A549 (cell line): ENCODE measurements around the gene ISG15. TPM values are rescaled to one million over a fixed set of nuclear protein-coding genes. Genes with fewer than 3 reads are reported as not detected.

Source experiments
- ATAC-seq, 2 experiments: fragments of 200-7000 bp in 1 of 2; fragments of >200 bp in 1 of 2; cut with Nextera tagmentation in 1 of 2; cut with Tn5 transposase in 1 of 2; 3 replicates each; pipeline versions ENCODE4 v1.8.0 to v1.9.1; 2018 to 2020; ENCODE audit warnings: mild to moderate bottlenecking in 1 of 2, moderate library complexity in 1 of 2
- CTCF ChIA-PET: fragments of 300-600 bp; sonication (Branson Sonifier 250); formaldehyde crosslinking; extraction: SDS; loops from one replicate; lab custom pipeline; 2021; ENCODE audit warnings: antibody characterized with exemption, inconsistent platforms; lab: Yijun Ruan, JAX
- POLR2A ChIA-PET: fragments of 350-600 bp; formaldehyde crosslinking; extraction: SDS; loops from one replicate; lab custom pipeline; 2021; ENCODE audit warnings: antibody characterized with exemption, inconsistent platforms; lab: Yijun Ruan, JAX
- DNase-seq, 2 experiments: peaks; one replicate each; pipeline versions ENCODE4 v3.0.0 to v3.0.0-alpha.2; 2011 to 2016; ENCODE audit warnings: low read depth in 1 of 2, low spot score in 1 of 2
- FAIRE-seq: peaks from 2 replicates; lab custom pipeline; 2011; peaks lifted over from hg19 to GRCh38; lab: Jason Lieb, UNC
- H3K27ac ChIP-seq, 2 experiments: fragments of >200 bp; sonication (Bioruptor Twin); formaldehyde crosslinking; 3 replicates each; pipeline ENCODE4 v1.5.1; 2016 to 2017
- H3K4me1 ChIP-seq: fragments of >200 bp; sonication (Bioruptor Twin); formaldehyde crosslinking; 3 replicates; pipeline ENCODE4 v1.6.1; 2016
- H3K4me2 ChIP-seq: fragments of >200 bp; sonication (Bioruptor Twin); formaldehyde crosslinking; 3 replicates; pipeline ENCODE4 v1.6.1; 2016
- H3K4me3 ChIP-seq: fragments of >200 bp; sonication (Bioruptor Twin); formaldehyde crosslinking; 3 replicates; pipeline ENCODE4 v1.5.1; 2016
- H3K9me3 ChIP-seq: fragments of >200 bp; sonication (Bioruptor Twin); formaldehyde crosslinking; 3 replicates; pipeline ENCODE4 v1.6.1; 2016
- BHLHE40 ChIP-seq: IDR thresholded peaks from 2 replicates; pipeline ENCODE4 v1.6.1; 2012; ENCODE audit warnings: low read depth, low read length, inconsistent platforms
- EHMT2 ChIP-seq: fragments of 200-600 bp; sonication (generic); IDR thresholded peaks from 2 replicates; pipeline ENCODE4 v1.6.1; 2016; ENCODE audit warnings: antibody characterized with exemption, low read depth, mild to moderate bottlenecking, moderate library complexity
- EP300 ChIP-seq, 2 experiments: fragments of >200 bp; sonication (Bioruptor Twin); formaldehyde crosslinking; IDR thresholded peaks; 2 replicates in 1 of 2; 3 replicates in 1 of 2; pipeline ENCODE4 v1.6.1; 2016 to 2017
- FOXS1 ChIP-seq: fragments of 250-450 bp; sonication (Bioruptor Pico); IDR thresholded peaks from 2 replicates; pipeline ENCODE4 v1.5.0; 2020; ENCODE audit warnings: mild to moderate bottlenecking, moderate library complexity
- HDAC2 ChIP-seq: fragments of 200-600 bp; sonication (generic); IDR thresholded peaks from 2 replicates; pipeline ENCODE4 v1.6.1; 2016
- HOXA7 ChIP-seq: fragments of 250-450 bp; sonication (Bioruptor Pico); IDR thresholded peaks from 2 replicates; pipeline ENCODE4 v1.5.0; 2020; ENCODE audit warnings: mild to moderate bottlenecking, moderate library complexity
- HOXB5 ChIP-seq: fragments of 250-450 bp; sonication (Bioruptor Pico); IDR thresholded peaks from 2 replicates; pipeline ENCODE4 v1.5.0; 2020; ENCODE audit warnings: mild to moderate bottlenecking, moderate library complexity
- MAFK ChIP-seq: fragments of 450-650 bp; IDR thresholded peaks from 2 replicates; pipeline ENCODE4 v1.6.1; 2014; ENCODE audit not compliant: partially characterized antibody
- MAX ChIP-seq: IDR thresholded peaks from 2 replicates; pipeline ENCODE4 v1.6.1; 2012
- NFE2L2 ChIP-seq: fragments of 150-350 bp; conservative IDR thresholded peaks from 2 replicates; pipeline ENCODE4 v1.6.1; 2014; ENCODE audit warnings: low read length
- NR3C1 ChIP-seq: fragments of >200 bp; sonication (Bioruptor Twin); formaldehyde crosslinking; IDR thresholded peaks from 3 replicates; pipeline ENCODE4 v1.6.1; 2017
- PBX3 ChIP-seq: IDR thresholded peaks from 2 replicates; pipeline ENCODE4 v1.6.1; 2012
- PHF8 ChIP-seq: fragments of 200-600 bp; sonication (generic); IDR thresholded peaks from 2 replicates; pipeline ENCODE4 v1.6.1; 2016; ENCODE audit warnings: low read depth, mild to moderate bottlenecking, antibody characterized with exemption, moderate library complexity, borderline replicate concordance
- POLR2A ChIP-seq: IDR thresholded peaks from 2 replicates; pipeline ENCODE4 v1.6.1; 2012; ENCODE audit warnings: mild to moderate bottlenecking, low read length
- POLR2AphosphoS2 ChIP-seq: conservative IDR thresholded peaks from 2 replicates; pipeline ENCODE4 v1.6.1; 2012; ENCODE audit warnings: low read length, improper control_type of control experiment, inconsistent platforms
- RFX5 ChIP-seq: fragments of 450-650 bp; IDR thresholded peaks from 2 replicates; pipeline ENCODE4 v1.7.1; 2014; ENCODE audit warnings: antibody characterized with exemption, mild to moderate bottlenecking, moderate library complexity
- SMC3 ChIP-seq: fragments of >200 bp; sonication (Bioruptor Twin); formaldehyde crosslinking; IDR thresholded peaks from 3 replicates; pipeline ENCODE4 v1.6.1; 2018; ENCODE audit warnings: inconsistent platforms
- TP53 ChIP-seq: fragments of 250-450 bp; sonication (Bioruptor Pico); IDR thresholded peaks from 2 replicates; pipeline ENCODE4 v1.5.0; 2021; ENCODE audit warnings: mild to moderate bottlenecking, moderate library complexity
- ZC3H11A ChIP-seq: fragments of 450-650 bp; IDR thresholded peaks from 2 replicates; pipeline ENCODE4 v1.6.1; 2014; ENCODE audit warnings: antibody characterized with exemption, mild to moderate bottlenecking
- ZNF302 ChIP-seq: fragments of 250-450 bp; sonication (Bioruptor Pico); IDR thresholded peaks from 2 replicates; pipeline ENCODE4 v1.9.0; 2021; ENCODE audit warnings: inconsistent platforms, mild to moderate bottlenecking, moderate library complexity
- ZSCAN20 ChIP-seq: fragments of 250-450 bp; sonication (Bioruptor Pico); IDR thresholded peaks from 2 replicates; pipeline ENCODE4 v1.8.0; 2022; ENCODE audit warnings: mild to moderate bottlenecking, moderate library complexity
- WGBS: methylation state at CpG from one replicate; pipeline ENCODE4 v1.1.6; 2017; ENCODE audit errors: missing lambda C conversion rate; 5-methylcytosine and 5-hydroxymethylcytosine counted together
- polyA plus RNA-seq, 4 experiments: library from polyadenylated mRNA; depleted of rRNA in 3 of 4; stranded (reverse); fragments of >200 nt; fragmentation: RNase III in 1 of 4; extraction: RNeasy Plus Mini Kit Qiagen cat#74134 plus additional on column Dnase treatment in 1 of 4; gene quantifications; 2 replicates in 3 of 4; 3 replicates in 1 of 4; pipeline ENCODE4 v1.2.3, GENCODE V29; 2011 to 2017
- TF ChIP-seq, protein P1 (sequence below): IDR thresholded peaks from 2 replicates; pipeline ENCODE4 v1.6.1; 2012; ENCODE audit warnings: low read depth, borderline replicate concordance
- TF ChIP-seq, protein P2 (sequence below): fragments of 250-450 bp; sonication (Bioruptor Pico); IDR thresholded peaks from 2 replicates; pipeline ENCODE4 v1.5.0; 2021; ENCODE audit warnings: mild to moderate bottlenecking, moderate library complexity, borderline replicate concordance
- TF ChIP-seq, protein P3 (sequence below): fragments of >200 bp; sonication (Bioruptor Twin); formaldehyde crosslinking; IDR thresholded peaks from 2 replicates; pipeline ENCODE4 v1.6.1; 2016
- TF ChIP-seq, protein P4 (sequence below): fragments of 200-600 bp; sonication (generic); IDR thresholded peaks from 2 replicates; pipeline ENCODE4 v1.6.1; 2016; ENCODE audit warnings: antibody characterized with exemption, mild to moderate bottlenecking, moderate library complexity

ISG15 gene
- polyA plus RNA-seq, 2 of the 4 experiments (the other 2 are of a cell fraction), result 4.6 to 11.2 TPM

DNA sequence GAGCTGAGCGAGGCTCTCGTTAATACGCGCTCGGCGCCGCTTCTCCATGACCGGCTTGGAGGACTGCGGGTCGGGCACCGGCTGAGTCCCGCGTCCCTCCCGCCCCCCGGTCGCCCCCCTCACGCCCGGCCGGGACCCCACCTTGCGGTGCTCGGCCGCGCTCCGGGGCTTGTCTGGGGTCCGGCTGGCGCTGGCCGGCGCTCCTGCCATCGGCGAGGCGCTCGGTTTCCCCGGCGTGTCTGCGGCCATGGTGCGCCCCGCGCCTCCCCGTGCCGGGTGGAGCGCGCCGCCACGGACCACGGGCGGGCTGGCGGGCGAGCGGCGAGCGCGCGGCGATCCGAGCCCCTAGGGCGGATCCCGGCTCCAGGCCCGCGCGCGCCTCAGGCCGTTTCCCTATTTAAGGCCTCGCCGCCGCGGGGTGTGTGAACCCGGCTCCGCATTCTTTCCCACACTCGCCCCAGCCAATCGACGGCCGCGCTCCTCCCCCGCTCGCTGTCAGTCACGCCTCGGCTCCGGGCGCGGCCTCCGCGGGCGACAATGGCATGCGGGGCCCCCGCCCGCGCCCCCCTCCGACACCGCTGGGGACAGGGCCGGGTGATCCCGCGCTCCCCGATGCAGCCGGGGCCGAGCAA lies 13.5 kb upstream of the ISG15 start, which contains the start of gene HES4:
Gene HES4, minus strand, starts transcription at position 373 of the 632 bp plus-strand sequence. Its CDS starts 124 bp downstream, at position 249.
- peak within 1 kb of the TSS; percentile 97 to 100 for H3K27ac ChIP-seq
- CTCF ChIA-PET, result interaction anchor here (0.7 to 4.3 kb wide), 5 partner anchors 10 to 122 kb away, joined by 3 to 33 read pairs (median 4); no protein-coding TSS in a partner anchor
- 0% methylated on average over 7 of the region's 95 CpGs for WGBS
- DNase-seq, result peak in 1 of 2 experiments; percentile 92
- H3K4me3 ChIP-seq, result peak within 1 kb of the TSS; percentile 77
- no peak for TF ChIP-seq ZC3H11A
- peak; percentile 86 for TF ChIP-seq POLR2A
- TF ChIP-seq, protein P1, sequence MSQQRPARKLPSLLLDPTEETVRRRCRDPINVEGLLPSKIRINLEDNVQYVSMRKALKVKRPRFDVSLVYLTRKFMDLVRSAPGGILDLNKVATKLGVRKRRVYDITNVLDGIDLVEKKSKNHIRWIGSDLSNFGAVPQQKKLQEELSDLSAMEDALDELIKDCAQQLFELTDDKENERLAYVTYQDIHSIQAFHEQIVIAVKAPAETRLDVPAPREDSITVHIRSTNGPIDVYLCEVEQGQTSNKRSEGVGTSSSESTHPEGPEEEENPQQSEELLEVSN, result peak; percentile 35; the same call in 1 of the 2 replicates
- no peak for TF ChIP-seq NFE2L2
- TF ChIP-seq PBX3, result 0 out of 2 replicates have a peak, but pooled peaks have one; percentile 26
- 0 out of 2 replicates have a peak, but pooled peaks have one; percentile 9 for TF ChIP-seq TP53 (CRISPR knock-in tag)
- TF ChIP-seq HOXB5 (CRISPR knock-in tag), result peak; percentile 38; the same call in 1 of the 2 replicates
- TF ChIP-seq PHF8, result peak; percentile 27; the same call in 1 of the 2 replicates
- TF ChIP-seq, all 56 proteins: peak for 6
- H3K9me3 ChIP-seq, result no peaks in the 10 kb centered on the region
- POLR2A ChIA-PET, result interaction anchor here (0.6 to 1.0 kb wide), 2 partner anchors 60 to 83 kb away, joined by 3 read pairs; no protein-coding TSS in a partner anchor
- H3K4me1 ChIP-seq, result peaks cover 17% of the 10 kb centered on the region
- ATAC-seq (peak; percentile 51 to 52), FAIRE-seq (no peak)
- peak within 1 kb of the TSS; percentile 95 for H3K4me2 ChIP-seq

DNA sequence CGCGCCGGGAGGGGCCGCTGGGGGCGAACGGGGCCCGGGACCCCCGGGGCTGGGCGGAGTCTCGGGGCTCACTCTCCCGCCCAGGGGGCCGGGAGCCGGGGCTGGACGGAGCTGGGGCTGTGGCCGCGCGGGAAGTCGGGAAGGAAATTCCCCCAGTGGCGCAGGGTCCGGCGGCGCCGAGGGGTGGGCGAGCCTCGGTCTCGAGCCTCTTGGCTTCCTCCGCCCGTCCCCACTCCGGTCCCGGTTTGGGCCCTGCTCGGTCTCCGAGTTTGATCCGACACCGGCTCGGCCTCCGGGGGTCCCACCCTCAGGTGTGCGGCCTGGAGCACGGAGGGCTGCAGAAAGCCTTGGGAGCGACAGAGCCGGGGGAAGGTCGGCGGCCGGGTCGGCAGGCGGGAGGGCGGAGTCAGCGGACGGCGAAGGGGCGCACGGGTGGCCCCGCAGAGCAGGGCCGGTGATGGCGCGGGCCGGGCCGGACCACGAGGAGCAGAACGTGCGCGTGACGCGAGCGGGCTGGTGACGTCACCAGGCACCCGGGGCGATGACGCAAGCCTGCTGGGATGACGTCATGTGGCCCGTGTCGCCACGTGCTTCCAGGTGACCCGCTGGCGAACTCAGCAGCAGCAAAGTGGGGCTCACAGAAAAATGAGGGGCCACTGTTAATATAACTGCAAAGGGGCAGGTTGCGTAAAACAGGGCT lies 12.8 kb upstream of the ISG15 start:
- Histone ChIP-seq H3K27ac (peak overlapping the region; percentile 97 to 100), H3K4me3 (peak overlapping the region; percentile 77), H3K4me1 (peaks cover 23% of the 10 kb centered on the region), H3K4me2 (peak overlapping the region; percentile 95), H3K9me3 (no peaks in the 10 kb centered on the region)
- ChIA-PET POLR2A (interaction anchor here (1.0 kb wide), 1 partner anchor 59 kb away, joined by 3 read pairs; no protein-coding TSS in a partner anchor), CTCF (interaction anchor here (0.6 to 4.3 kb wide), 12 partner anchors 8 to 64 kb away, joined by 3 to 52 read pairs (median 6); partner anchors contain the start of genes ISG15 and PERM1)
- DNase-seq (peak in 1 of 2 experiments; percentile 95), FAIRE-seq (no peak), ATAC-seq (peak; percentile 41 to 62)
- WGBS, result 5% methylated on average over 6 of the region's 75 CpGs
- TF ChIP-seq, protein P2, sequence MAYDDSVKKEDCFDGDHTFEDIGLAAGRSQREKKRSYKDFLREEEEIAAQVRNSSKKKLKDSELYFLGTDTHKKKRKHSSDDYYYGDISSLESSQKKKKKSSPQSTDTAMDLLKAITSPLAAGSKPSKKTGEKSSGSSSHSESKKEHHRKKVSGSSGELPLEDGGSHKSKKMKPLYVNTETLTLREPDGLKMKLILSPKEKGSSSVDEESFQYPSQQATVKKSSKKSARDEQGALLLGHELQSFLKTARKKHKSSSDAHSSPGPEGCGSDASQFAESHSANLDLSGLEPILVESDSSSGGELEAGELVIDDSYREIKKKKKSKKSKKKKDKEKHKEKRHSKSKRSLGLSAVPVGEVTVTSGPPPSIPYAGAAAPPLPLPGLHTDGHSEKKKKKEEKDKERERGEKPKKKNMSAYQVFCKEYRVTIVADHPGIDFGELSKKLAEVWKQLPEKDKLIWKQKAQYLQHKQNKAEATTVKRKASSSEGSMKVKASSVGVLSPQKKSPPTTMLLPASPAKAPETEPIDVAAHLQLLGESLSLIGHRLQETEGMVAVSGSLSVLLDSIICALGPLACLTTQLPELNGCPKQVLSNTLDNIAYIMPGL (CRISPR knock-in tag), result peak; percentile 72; the same call in 1 of the 2 replicates
- TF ChIP-seq HDAC2, result no peak
- no peak for TF ChIP-seq MAFK
- no peak for TF ChIP-seq SMC3
- peak; percentile 64; the same call in 1 of the 2 replicates for TF ChIP-seq ZSCAN20 (CRISPR knock-in tag)
- TF ChIP-seq EHMT2, result no peak
- no peak for TF ChIP-seq POLR2AphosphoS2
- TF ChIP-seq, protein P3, sequence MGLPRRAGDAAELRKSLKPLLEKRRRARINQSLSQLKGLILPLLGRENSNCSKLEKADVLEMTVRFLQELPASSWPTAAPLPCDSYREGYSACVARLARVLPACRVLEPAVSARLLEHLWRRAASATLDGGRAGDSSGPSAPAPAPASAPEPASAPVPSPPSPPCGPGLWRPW, result no peak
- TF ChIP-seq HOXA7 (CRISPR knock-in tag), result peak; percentile 87
- no peak for TF ChIP-seq EP300 (IDR thresholded peaks at IDR 0.05)
- TF ChIP-seq, protein P4, sequence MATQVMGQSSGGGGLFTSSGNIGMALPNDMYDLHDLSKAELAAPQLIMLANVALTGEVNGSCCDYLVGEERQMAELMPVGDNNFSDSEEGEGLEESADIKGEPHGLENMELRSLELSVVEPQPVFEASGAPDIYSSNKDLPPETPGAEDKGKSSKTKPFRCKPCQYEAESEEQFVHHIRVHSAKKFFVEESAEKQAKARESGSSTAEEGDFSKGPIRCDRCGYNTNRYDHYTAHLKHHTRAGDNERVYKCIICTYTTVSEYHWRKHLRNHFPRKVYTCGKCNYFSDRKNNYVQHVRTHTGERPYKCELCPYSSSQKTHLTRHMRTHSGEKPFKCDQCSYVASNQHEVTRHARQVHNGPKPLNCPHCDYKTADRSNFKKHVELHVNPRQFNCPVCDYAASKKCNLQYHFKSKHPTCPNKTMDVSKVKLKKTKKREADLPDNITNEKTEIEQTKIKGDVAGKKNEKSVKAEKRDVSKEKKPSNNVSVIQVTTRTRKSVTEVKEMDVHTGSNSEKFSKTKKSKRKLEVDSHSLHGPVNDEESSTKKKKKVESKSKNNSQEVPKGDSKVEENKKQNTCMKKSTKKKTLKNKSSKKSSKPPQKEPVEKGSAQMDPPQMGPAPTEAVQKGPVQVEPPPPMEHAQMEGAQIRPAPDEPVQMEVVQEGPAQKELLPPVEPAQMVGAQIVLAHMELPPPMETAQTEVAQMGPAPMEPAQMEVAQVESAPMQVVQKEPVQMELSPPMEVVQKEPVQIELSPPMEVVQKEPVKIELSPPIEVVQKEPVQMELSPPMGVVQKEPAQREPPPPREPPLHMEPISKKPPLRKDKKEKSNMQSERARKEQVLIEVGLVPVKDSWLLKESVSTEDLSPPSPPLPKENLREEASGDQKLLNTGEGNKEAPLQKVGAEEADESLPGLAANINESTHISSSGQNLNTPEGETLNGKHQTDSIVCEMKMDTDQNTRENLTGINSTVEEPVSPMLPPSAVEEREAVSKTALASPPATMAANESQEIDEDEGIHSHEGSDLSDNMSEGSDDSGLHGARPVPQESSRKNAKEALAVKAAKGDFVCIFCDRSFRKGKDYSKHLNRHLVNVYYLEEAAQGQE, result no peak
- peak; percentile 97 for TF ChIP-seq BHLHE40
- TF ChIP-seq RFX5, result 0 out of 2 replicates have a peak, but pooled peaks have one; percentile 38
- no peak for TF ChIP-seq NR3C1
- TF ChIP-seq PBX3, result 0 out of 2 replicates have a peak, but pooled peaks have one; percentile 18
- TF ChIP-seq MAX, result peak; percentile 100
- peak; percentile 83 for TF ChIP-seq FOXS1
- TF ChIP-seq ZNF302 (CRISPR knock-in tag), result no peak; the same call in 1 of the 2 replicates
